GM20000 (cell line): ENCODE data around the gene ZSWIM4.

Source experiments
- DNase-seq: peaks from one replicate; pipeline ENCODE4 v3.0.0; 2012; ENCODE audit warnings: low spot score
- CTCF ChIP-seq: IDR thresholded peaks from 2 replicates; pipeline ENCODE4 v1.5.1; 2012; ENCODE audit warnings: mild to moderate bottlenecking, control low read depth; ENCODE audit errors: extremely low read depth, missing control alignments

The ZSWIM4 gene

GRCh38 chr19:13817018-13817614 lies 21.9 kb downstream of the ZSWIM4 start:
- no peak for TF ChIP-seq CTCF

DNA sequence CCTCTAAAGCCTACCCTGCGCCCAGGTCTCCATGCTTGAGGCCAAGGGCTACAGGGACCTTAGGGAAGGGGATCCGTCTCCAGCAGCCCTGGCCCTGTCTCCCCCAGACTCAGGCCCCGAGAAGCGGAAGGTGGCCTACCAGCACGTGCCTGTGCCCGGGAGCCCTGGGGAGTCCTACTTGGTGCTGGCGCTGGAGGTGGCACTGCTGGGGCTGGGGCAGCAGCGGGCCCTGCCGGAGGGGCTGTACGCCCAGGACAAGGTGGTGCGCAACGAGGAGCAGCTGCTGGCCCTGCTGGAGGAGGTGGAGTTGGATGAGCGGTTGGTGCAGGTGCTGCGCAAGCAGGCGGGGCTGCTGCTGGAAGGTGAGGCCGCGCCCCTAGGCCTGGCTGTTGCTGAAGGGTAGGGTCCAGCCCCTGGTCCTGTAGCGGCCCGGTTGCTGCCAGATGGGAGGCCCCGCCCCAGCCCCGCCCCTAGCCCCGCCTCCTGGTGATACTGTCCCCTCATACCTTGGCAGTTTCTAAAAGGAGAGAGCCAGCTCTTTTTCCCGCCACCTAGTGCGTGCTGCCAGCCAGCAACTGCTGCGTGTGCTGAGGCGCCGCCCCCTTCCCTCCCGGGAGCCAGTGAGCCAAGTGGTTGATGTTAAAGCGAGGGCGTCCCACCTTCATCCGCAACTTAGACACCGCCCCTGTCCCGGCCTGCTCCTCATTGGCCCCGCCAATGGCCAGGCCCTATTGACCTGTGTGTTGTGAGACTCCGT lies 22.6 kb downstream of the ZSWIM4 start:
- no peak for DNase-seq
- no peak for TF ChIP-seq CTCF

More at GRCh38 chr19:13817018-13817614, 21.9 kb downstream of the ZSWIM4 start:
- no peak for DNase-seq

- no peak for DNase-seq
- no peak for TF ChIP-seq CTCF
These were observed 24.0 kb downstream of the ZSWIM4 start for GRCh38 chr19:13819238-13819637.

- DNase-seq, result no peak
- no peak for TF ChIP-seq CTCF
These were observed 26.0 kb downstream of the ZSWIM4 start for GRCh38 chr19:13821292-13821691.

DNA sequence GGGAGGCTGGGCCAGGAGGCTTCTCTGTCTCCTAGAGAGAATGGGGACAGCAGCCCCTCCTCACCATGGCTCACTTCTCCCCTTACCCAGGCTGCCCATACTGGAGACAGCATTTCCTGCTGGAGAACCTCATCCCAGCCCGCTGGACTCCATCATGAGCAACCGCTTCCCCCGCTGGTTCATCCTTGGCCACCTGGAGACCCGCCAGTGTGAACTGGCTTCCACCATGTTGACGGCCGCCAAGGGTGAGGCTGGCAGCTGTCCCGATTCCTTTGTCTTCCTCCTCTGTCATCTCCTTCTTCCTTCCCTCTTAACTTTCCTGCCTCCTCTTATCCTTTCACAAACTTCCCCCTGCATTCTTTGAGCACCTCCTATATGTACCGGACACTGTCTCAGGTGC lies 28.0 kb downstream of the ZSWIM4 start:
- TF ChIP-seq CTCF, result no peak
- DNase-seq, result no peak

- no peak for DNase-seq
- no peak for TF ChIP-seq CTCF
These were observed 28.7 kb downstream of the ZSWIM4 start for GRCh38 chr19:13823901-13824300.

DNA sequence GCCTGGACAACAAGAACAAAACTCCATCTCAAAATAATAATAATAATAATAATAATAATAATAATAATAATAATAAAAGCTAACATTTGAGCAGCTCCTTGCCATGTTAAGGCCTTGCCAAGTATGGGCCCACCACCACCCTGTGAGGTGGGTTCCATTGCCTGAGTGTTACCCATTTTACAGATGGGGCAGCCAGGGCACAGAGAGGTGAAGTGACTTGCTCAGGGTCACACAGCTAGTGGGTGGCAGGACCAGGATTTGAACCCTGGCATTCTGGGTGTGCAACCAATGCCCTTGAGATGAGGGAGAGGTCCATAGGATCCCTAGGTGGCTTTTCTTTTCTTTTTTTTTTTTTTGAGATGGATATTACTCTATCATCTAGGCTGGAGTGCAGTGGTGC lies 29.5 kb downstream of the ZSWIM4 start:
- no peak for DNase-seq
- TF ChIP-seq CTCF, result no peak
